ENCODE results near the gene PTPN9. TPM values are rescaled to one million over a fixed set of nuclear protein-coding genes. Genes with fewer than 3 reads are reported as not detected.

The PTPN9 gene
- total and polyA plus RNA-seq, 2 donors (not counting 1 experiment from before 2014, with no cell fraction given) = 11.8 to 15.5 TPM

DNA sequence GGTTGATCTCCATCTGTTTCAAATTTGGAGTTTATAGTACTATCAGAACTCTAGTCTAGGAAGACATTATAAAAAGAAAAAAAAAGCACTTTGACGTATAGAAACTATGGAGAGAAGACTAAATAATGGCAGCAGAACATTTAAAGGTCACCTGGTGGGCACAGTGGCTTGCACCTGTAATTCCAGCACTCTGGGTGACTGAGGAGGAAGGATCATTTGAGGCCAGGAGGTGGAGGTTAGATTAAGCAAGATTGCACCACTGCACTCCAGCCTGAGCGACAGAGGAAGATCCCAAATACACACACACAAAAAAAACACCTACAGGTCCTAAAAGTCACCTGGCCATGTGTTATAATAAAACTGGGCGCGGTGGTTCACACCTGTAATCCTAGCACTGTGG, 141.4 kb downstream of the PTPN9 start:
- DNase-seq = no peak
- no peaks in the 10 kb centered on the region for H3K9me3 Mint-ChIP-seq (ENCODE audit: insufficient read depth)
- Histone ChIP-seq H3K79me2 (ENCODE audit: control insufficient read depth, insufficient read depth, low read length) (peaks cover 98% of the 10 kb centered on the region), H3K4me3 (ENCODE audit: control extremely low read depth in 1 of 5, extremely low read depth in 1 of 5, insufficient read depth in 1 of 5, low read depth in 2 of 5, low read length in 4 of 5) (no peak overlapping the region), H4K20me1 (ENCODE audit: control insufficient read depth, insufficient read depth, low read length, poor library complexity, severe bottlenecking) (peaks cover 84% of the 10 kb centered on the region), H3K9ac (ENCODE audit: low read length) (no peak overlapping the region), H2AFZ (ENCODE audit: insufficient read depth, low read depth, low read length, poor library complexity, severe bottlenecking) (no peak overlapping the region), H3K27me3 (replicated peaks in 1 of 4; ENCODE audit: control extremely low read depth in 1 of 4, control insufficient read depth in 3 of 4, insufficient read depth in 4 of 4, low read length in 3 of 4) (no peaks in the 10 kb centered on the region), H3K4me1 (ENCODE audit: control insufficient read depth in 2 of 2, insufficient read depth in 2 of 2, low read length in 2 of 2) (peaks cover 5 to 7% of the 10 kb centered on the region in 2 donors), H3K9me3 (ENCODE audit: control extremely low read depth in 1 of 3, control insufficient read depth in 2 of 3, insufficient read depth in 1 of 3, low read length in 2 of 3) (no peaks in the 10 kb centered on the region), H3K27ac (ENCODE audit: low read length in 2 of 2) (no peak overlapping the region), H3K4me2 (replicated peaks; ENCODE audit: low read depth, low read length, poor library complexity, severe bottlenecking) (no peak overlapping the region), H3K36me3 (replicated peaks in 1 of 2; ENCODE audit: control extremely low read depth in 1 of 2, control insufficient read depth in 1 of 2, extremely low read depth in 1 of 2, insufficient read depth in 2 of 2, low read length in 1 of 2) (peaks cover 0 to 27% of the 10 kb centered on the region in 2 experiments)
- no peaks in the 10 kb centered on the region for H3K27me3 Mint-ChIP-seq
- ChIA-PET POLR2A (no interaction called here), CTCF (no interaction called here)
- no peak overlapping the region for H3K4me3 Mint-ChIP-seq
- no peak for ATAC-seq (ENCODE audit: low read depth)
- WGBS (ENCODE audit: insufficient coverage) = 100% methylated on average over 3 of the region's 4 CpGs
- TF ChIP-seq, protein P1, sequence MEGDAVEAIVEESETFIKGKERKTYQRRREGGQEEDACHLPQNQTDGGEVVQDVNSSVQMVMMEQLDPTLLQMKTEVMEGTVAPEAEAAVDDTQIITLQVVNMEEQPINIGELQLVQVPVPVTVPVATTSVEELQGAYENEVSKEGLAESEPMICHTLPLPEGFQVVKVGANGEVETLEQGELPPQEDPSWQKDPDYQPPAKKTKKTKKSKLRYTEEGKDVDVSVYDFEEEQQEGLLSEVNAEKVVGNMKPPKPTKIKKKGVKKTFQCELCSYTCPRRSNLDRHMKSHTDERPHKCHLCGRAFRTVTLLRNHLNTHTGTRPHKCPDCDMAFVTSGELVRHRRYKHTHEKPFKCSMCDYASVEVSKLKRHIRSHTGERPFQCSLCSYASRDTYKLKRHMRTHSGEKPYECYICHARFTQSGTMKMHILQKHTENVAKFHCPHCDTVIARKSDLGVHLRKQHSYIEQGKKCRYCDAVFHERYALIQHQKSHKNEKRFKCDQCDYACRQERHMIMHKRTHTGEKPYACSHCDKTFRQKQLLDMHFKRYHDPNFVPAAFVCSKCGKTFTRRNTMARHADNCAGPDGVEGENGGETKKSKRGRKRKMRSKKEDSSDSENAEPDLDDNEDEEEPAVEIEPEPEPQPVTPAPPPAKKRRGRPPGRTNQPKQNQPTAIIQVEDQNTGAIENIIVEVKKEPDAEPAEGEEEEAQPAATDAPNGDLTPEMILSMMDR (IDR thresholded peaks at IDR 0.05) = no peak
- no peak for TF ChIP-seq EZH2 (IDR thresholded peaks at IDR 0.05; ENCODE audit: borderline replicate concordance, insufficient read depth, low read depth, low read length, poor library complexity, severe bottlenecking)
- intact Hi-C loops (cut with micrococcal nuclease) = no loop called here
- peak overlapping the region; percentile 51 for H3K27ac Mint-ChIP-seq
- peaks cover 38% of the 10 kb centered on the region for H3K4me1 Mint-ChIP-seq

DNA sequence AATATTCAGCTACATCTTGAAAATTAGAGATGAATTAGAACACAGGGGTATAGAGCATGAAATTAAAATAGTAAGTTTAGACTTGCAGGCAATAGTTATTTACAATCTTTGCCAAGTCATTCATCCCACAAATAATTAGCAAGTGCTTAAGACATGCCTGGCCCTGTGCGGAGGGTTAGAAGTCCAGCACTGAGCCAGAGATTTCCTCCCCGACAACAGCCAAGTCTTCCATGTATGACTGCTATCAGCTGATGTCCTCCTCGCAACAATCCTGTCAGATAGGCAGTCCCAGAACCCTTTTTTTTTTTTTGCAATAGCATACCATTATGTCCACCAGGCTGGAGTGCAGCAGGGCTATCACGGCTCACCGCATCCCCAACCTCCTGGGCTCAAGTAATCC, 142.2 kb downstream of the PTPN9 start:
- no peak for DNase-seq
- no peaks in the 10 kb centered on the region for H3K27me3 Mint-ChIP-seq
- Histone ChIP-seq H2AFZ (ENCODE audit: insufficient read depth, low read depth, low read length, poor library complexity, severe bottlenecking) (no peak overlapping the region), H3K4me1 (ENCODE audit: control insufficient read depth in 2 of 2, insufficient read depth in 2 of 2, low read length in 2 of 2) (peaks cover 5 to 7% of the 10 kb centered on the region in 2 donors), H3K4me3 (ENCODE audit: control extremely low read depth in 1 of 5, extremely low read depth in 1 of 5, insufficient read depth in 1 of 5, low read depth in 2 of 5, low read length in 4 of 5) (no peak overlapping the region), H3K4me2 (replicated peaks; ENCODE audit: low read depth, low read length, poor library complexity, severe bottlenecking) (no peak overlapping the region), H3K9me3 (ENCODE audit: control extremely low read depth in 1 of 3, control insufficient read depth in 2 of 3, insufficient read depth in 1 of 3, low read length in 2 of 3) (no peaks in the 10 kb centered on the region), H3K27ac (ENCODE audit: low read length in 2 of 2) (no peak overlapping the region), H4K20me1 (ENCODE audit: control insufficient read depth, insufficient read depth, low read length, poor library complexity, severe bottlenecking) (peaks cover 86% of the 10 kb centered on the region), H3K79me2 (ENCODE audit: control insufficient read depth, insufficient read depth, low read length) (peaks cover 98% of the 10 kb centered on the region), H3K9ac (ENCODE audit: low read length) (no peak overlapping the region), H3K27me3 (replicated peaks in 1 of 4; ENCODE audit: control extremely low read depth in 1 of 4, control insufficient read depth in 3 of 4, insufficient read depth in 4 of 4, low read length in 3 of 4) (no peaks in the 10 kb centered on the region), H3K36me3 (replicated peaks in 1 of 2; ENCODE audit: control extremely low read depth in 1 of 2, control insufficient read depth in 1 of 2, extremely low read depth in 1 of 2, insufficient read depth in 2 of 2, low read length in 1 of 2) (peaks cover 0 to 27% of the 10 kb centered on the region in 2 experiments)
- POLR2A ChIA-PET = no interaction called here
- H3K27ac Mint-ChIP-seq = no peak overlapping the region
- intact Hi-C loops (cut with micrococcal nuclease) = no loop called here
- no peaks in the 10 kb centered on the region for H3K9me3 Mint-ChIP-seq (ENCODE audit: insufficient read depth)
- CTCF ChIA-PET = no interaction called here
- H3K4me1 Mint-ChIP-seq = peaks cover 38% of the 10 kb centered on the region
- no peak for ATAC-seq (ENCODE audit: low read depth)
- H3K4me3 Mint-ChIP-seq = no peak overlapping the region
- no peak for TF ChIP-seq EZH2 (IDR thresholded peaks at IDR 0.05; ENCODE audit: borderline replicate concordance, insufficient read depth, low read depth, low read length, poor library complexity, severe bottlenecking)
- TF ChIP-seq, protein P1 (IDR thresholded peaks at IDR 0.05) = no peak
- 95% methylated on average over 5 of the region's 5 CpGs for WGBS (ENCODE audit: insufficient coverage)

All from B cell (primary cell).